Activated naive CD4-positive, alpha-beta T cell treated with anti-CD3 and anti-CD28 coated beads for 36 hours (primary cell): ENCODE data around the gene MTG1. TPM values are rescaled to one million over a fixed set of nuclear protein-coding genes. Genes with fewer than 3 reads are reported as not detected.

Experiments used
- CTCF ChIA-PET: fragments of 350-600 bp; sonication (Branson Sonifier 250); formaldehyde crosslinking; loops from one replicate; lab custom pipeline; 2021; ENCODE audit warnings: antibody characterized with exemption; lab: Charles Lee
- DNase-seq: peaks from one replicate; pipeline ENCODE4 v3.0.0-alpha.2; 2020
- H3K27ac Mint-ChIP-seq: one replicate; pipeline ENCODE4 v1.8.0; 2021; ENCODE audit warnings: mild to moderate bottlenecking, mixed read lengths
- H3K27me3 Mint-ChIP-seq: one replicate; pipeline ENCODE4 v1.8.0; 2021; ENCODE audit warnings: low read depth, mixed read lengths
- H3K36me3 Mint-ChIP-seq: one replicate; pipeline ENCODE4 v1.8.0; 2021; ENCODE audit warnings: low read depth, mixed read lengths
- H3K4me1 Mint-ChIP-seq: one replicate; pipeline ENCODE4 v1.8.0; 2021; ENCODE audit warnings: low read depth, mixed read lengths
- H3K4me3 Mint-ChIP-seq: one replicate; pipeline ENCODE4 v1.8.0; 2021; ENCODE audit warnings: mild to moderate bottlenecking, moderate library complexity, mixed read lengths
- H3K9me3 Mint-ChIP-seq: one replicate; pipeline ENCODE4 v1.8.0; 2021; ENCODE audit warnings: mixed read lengths
- intact Hi-C: fragments of 100-400 bp; cut with micrococcal nuclease; formaldehyde crosslinking; loops from one replicate; pipeline ENCODE4 v1.15.1; 2023
- total RNA-seq, 2 experiments: library from RNA; stranded (reverse); gene quantifications; one replicate each; pipeline ENCODE4 v1.2.3, GENCODE V29; 2021

The MTG1 gene
- total RNA-seq, 2 experiments from 2014 or later, result 31.6 to 32.9 TPM

DNA sequence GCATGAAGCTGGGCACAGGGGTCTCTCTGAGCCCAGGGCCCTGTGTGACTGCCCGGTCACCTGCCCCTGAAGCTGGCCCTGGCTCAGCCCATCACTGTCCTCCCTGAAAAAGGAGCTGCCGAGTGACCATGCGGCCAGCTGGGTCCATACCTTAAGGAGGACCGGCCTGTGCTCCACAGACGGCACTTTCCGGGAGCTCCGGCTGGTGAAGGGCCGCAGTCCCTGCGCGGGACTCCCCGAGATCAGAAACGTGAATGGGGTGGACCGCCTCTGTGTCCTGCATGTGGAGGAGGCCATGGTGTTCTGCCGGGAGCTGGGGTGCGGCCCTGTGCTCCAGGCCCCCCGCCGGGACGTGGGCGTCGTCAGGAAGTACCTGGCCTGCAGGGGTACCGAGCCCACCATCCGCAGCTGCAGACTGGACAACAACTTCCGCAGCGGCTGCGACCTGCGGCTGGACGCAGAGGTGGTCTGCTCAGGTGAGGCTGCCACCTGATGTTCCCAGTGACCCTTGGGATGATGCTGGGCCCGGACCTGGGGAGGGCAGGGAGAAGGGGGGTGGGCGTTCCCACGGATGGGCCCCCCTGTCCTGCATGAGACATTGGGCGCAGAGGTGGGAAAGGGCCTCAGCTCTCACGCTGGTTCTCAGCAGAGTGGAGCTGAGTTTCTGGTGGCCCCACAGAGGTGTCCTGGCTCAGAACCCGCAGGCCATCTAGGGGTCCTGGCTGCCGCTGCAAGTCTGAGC is 63.3 kb downstream of the MTG1 start:
- intact Hi-C loops, result no loop called here
- CTCF ChIA-PET, result interaction anchor here (1.7 kb wide), 1 partner anchor 19 kb away, joined by 3 read pairs; no protein-coding TSS in a partner anchor
- Mint-ChIP-seq H3K27ac (no peak overlapping the region), H3K4me1 (no peaks in the 10 kb centered on the region), H3K4me3 (no peak overlapping the region), H3K9me3 (no peaks in the 10 kb centered on the region), H3K27me3 (no peaks in the 10 kb centered on the region), H3K36me3 (no peaks in the 10 kb centered on the region)
- no peak for DNase-seq

GRCh38 chr10:133458021-133458709 is 64.2 kb downstream of the MTG1 start:
- no peaks in the 10 kb centered on the region for H3K9me3 Mint-ChIP-seq
- H3K4me3 Mint-ChIP-seq, result no peak overlapping the region
- no peak for DNase-seq
- no peaks in the 10 kb centered on the region for H3K27me3 Mint-ChIP-seq
- no peaks in the 10 kb centered on the region for H3K36me3 Mint-ChIP-seq
- CTCF ChIA-PET, result interaction anchor here (1.7 kb wide), 1 partner anchor 20 kb away, joined by 3 read pairs; no protein-coding TSS in a partner anchor
- H3K4me1 Mint-ChIP-seq, result no peaks in the 10 kb centered on the region
- intact Hi-C loops, result no loop called here
- no peak overlapping the region for H3K27ac Mint-ChIP-seq

DNA sequence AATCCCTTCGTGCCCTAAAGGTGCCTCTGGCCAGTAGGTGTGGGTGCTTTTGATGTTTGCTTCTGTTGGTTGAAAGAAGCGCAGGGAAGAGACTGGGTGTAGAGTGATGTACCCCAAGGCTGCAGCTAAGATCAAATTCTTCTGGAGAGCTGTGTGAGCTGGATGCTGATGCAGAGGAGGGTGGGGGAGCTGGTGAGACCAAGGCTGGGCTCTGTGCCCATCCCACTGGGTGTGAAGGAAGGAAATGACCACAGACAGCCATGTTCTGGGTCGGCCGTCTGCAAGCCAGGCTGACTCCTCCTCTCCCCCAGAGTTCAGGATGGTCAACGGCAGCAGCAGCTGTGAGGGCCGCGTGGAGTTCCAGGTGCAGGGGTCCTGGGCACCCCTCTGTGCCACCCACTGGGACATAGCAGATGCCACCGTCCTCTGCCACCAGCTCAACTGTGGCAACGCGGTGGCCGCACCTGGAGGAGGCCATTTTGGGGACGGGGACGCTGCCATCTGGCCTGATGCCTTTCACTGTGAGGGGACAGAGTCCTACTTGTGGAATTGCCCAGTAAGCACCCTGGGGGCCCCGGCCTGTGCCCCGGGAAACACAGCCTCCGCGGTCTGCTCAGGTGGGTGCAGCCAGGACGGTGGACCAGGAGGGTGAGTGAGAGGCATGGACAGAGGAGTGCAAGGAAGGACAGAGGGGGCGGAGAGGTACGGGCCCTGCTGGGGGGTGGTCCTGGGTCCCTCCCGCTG is 64.9 kb downstream of the MTG1 start:
- no peaks in the 10 kb centered on the region for H3K4me1 Mint-ChIP-seq
- H3K9me3 Mint-ChIP-seq, result no peaks in the 10 kb centered on the region
- no peaks in the 10 kb centered on the region for H3K27me3 Mint-ChIP-seq
- no peak overlapping the region for H3K27ac Mint-ChIP-seq
- no peak for DNase-seq
- H3K36me3 Mint-ChIP-seq, result no peaks in the 10 kb centered on the region
- CTCF ChIA-PET, result no interaction called here
- intact Hi-C loops, result no loop called here
- H3K4me3 Mint-ChIP-seq, result no peak overlapping the region

- Mint-ChIP-seq H3K4me3 (no peak overlapping the region), H3K9me3 (no peaks in the 10 kb centered on the region), H3K36me3 (no peaks in the 10 kb centered on the region), H3K27me3 (no peaks in the 10 kb centered on the region), H3K4me1 (no peaks in the 10 kb centered on the region), H3K27ac (no peak overlapping the region)
- no peak for DNase-seq
- CTCF ChIA-PET, result no interaction called here
- intact Hi-C loops, result no loop called here
These were observed 65.7 kb downstream of the MTG1 start for GRCh38 chr10:133459454-133460207.

DNA sequence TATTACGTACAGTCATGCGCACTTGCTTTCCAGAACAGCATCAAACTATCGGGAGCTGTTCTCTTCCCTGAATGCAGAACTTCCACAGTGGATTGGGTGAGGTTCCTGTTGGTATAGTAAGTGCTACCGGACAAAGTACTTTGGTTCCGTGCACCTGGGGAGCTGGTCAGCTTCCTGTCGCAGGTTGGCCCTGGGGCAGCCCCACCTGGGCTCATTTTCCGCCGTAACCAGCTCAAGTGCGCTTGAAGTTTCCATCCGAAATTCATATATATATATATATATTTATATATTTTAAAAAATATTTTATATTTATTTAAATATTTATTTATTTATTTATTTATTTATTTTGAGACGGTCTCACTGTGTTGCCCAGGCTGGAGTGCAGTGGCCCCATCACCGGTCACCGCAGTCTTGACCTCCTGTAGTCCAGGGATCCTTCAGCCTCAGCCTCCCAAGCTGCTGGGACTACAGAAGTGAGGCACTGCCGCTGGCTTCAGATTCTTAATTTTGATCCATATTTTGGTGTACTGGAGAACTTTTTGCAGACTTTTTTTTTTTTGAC is 66.3 kb downstream of the MTG1 start:
- H3K9me3 Mint-ChIP-seq, result no peaks in the 10 kb centered on the region
- H3K27ac Mint-ChIP-seq, result no peak overlapping the region
- H3K4me1 Mint-ChIP-seq, result no peaks in the 10 kb centered on the region
- H3K27me3 Mint-ChIP-seq, result no peaks in the 10 kb centered on the region
- H3K4me3 Mint-ChIP-seq, result no peak overlapping the region
- CTCF ChIA-PET, result no interaction called here
- intact Hi-C loops, result no loop called here
- no peaks in the 10 kb centered on the region for H3K36me3 Mint-ChIP-seq
- no peak for DNase-seq

GRCh38 chr10:133461027-133461426 is 67.1 kb downstream of the MTG1 start:
- no peaks in the 10 kb centered on the region for H3K36me3 Mint-ChIP-seq
- CTCF ChIA-PET, result no interaction called here
- DNase-seq, result no peak
- H3K9me3 Mint-ChIP-seq, result no peaks in the 10 kb centered on the region
- no peaks in the 10 kb centered on the region for H3K27me3 Mint-ChIP-seq
- no peak overlapping the region for H3K27ac Mint-ChIP-seq
- intact Hi-C loops, result no loop called here
- H3K4me3 Mint-ChIP-seq, result no peak overlapping the region
- H3K4me1 Mint-ChIP-seq, result no peaks in the 10 kb centered on the region

DNA sequence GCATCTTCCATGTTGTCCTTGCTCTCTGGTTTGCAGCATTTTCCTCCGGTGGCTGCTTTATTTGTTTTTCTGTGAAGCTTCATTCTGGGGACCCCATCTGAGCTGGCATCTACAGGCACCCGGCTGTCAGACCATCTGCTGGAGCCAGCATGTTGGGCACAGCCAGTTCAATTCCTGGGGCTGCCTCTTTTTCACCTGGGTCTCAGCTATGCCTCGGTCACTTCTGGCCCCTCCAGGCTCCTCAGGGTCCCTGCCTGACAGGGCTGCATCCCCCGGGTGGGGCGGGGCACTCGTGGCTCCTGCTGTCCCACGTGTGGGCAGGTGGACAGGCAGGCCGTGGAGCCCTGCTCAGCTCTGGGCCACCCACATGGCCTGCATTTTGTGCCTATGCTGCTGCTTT is 67.9 kb downstream of the MTG1 start:
- no peaks in the 10 kb centered on the region for H3K9me3 Mint-ChIP-seq
- H3K4me1 Mint-ChIP-seq, result no peaks in the 10 kb centered on the region
- no peak for DNase-seq
- no peak overlapping the region for H3K27ac Mint-ChIP-seq
- CTCF ChIA-PET, result no interaction called here
- intact Hi-C loops, result no loop called here
- H3K27me3 Mint-ChIP-seq, result no peaks in the 10 kb centered on the region
- no peaks in the 10 kb centered on the region for H3K36me3 Mint-ChIP-seq
- H3K4me3 Mint-ChIP-seq, result no peak overlapping the region

DNA sequence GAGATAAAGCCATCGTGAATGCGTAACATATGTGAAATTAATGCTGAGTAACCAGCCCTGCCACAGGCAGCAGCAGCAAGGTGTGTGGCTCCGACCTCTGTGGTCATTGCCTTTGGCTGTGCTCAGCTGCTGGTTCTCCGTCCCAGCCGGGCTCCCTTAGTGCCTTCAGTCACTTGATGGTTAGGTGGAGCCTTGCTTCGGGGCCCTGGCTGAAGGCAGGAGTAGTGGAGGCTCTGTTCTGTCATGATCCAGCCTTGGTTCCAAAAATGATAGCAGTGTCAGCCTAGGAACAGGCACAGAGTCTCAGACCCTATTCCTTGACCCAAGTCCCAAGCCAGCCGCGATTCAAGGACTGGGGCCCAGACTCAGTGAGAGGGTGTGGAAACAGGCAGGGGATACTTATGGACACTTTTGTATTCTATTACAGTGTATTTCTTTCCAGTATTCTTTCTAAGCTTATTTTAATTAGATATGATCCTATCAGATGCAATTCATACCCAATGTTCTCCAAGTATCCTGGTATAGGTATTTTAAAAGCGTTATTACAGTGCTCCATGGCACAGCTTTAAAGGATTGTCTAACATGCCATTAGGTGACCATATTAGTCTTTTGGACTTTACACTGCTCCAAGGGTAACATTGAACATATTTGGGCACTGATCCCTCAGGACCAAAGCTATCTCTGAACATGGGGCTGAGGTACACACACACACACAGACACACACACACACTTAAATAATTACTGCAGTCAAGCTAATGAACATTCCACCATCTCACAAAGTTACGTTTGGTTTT is 68.8 kb downstream of the MTG1 start:
- no peaks in the 10 kb centered on the region for H3K27me3 Mint-ChIP-seq
- H3K27ac Mint-ChIP-seq, result no peak overlapping the region
- intact Hi-C loops, result no loop called here
- CTCF ChIA-PET, result no interaction called here
- no peak overlapping the region for H3K4me3 Mint-ChIP-seq
- H3K9me3 Mint-ChIP-seq, result no peaks in the 10 kb centered on the region
- H3K36me3 Mint-ChIP-seq, result peaks cover 2% of the 10 kb centered on the region
- no peaks in the 10 kb centered on the region for H3K4me1 Mint-ChIP-seq
- no peak for DNase-seq

- peaks cover 6% of the 10 kb centered on the region for H3K9me3 Mint-ChIP-seq
- H3K27me3 Mint-ChIP-seq, result no peaks in the 10 kb centered on the region
- peaks cover 14% of the 10 kb centered on the region for H3K36me3 Mint-ChIP-seq
- H3K27ac Mint-ChIP-seq, result no peak overlapping the region
- no peaks in the 10 kb centered on the region for H3K4me1 Mint-ChIP-seq
- no peak for DNase-seq
- CTCF ChIA-PET, result interaction anchor here (0.6 kb wide), 1 partner anchor 54 kb away, joined by 3 read pairs; no protein-coding TSS in a partner anchor
- no peak overlapping the region for H3K4me3 Mint-ChIP-seq
- intact Hi-C loops, result no loop called here
These were observed 70.7 kb downstream of the MTG1 start for GRCh38 chr10:133464582-133465031.

DNA sequence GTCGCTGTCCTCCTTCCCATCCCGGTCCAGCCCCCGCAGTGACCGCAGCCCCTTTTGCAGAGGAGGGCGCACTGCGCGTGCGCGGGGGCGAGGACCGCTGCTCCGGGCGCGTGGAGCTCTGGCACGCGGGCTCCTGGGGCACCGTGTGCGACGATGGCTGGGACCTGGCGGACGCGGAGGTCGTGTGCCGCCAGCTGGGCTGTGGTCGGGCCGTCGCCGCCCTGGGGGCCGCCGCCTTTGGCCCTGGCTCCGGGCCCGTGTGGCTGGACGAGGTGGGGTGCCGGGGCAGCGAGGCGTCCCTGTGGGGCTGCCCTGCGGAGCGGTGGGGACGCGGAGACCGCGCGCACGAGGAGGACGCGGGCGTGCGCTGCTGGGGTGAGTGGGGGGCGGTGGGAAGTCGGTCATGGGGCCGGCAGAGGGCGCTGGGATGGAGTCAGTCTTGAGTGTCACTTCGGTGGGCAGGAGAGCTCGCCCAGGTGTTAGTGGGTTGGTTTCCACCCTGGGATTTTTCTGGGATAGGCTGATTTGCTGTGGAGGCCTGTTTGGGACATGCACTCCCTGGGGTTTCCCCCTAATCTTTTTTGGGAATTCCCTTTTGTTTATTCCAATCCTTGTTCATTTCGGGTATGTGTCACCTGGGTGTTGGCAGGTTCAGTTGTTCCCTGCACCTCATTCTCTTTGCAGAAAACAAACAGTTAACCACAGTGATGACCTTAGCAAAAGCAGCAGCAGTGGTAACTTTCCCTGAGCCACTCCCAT is 71.4 kb downstream of the MTG1 start:
- no peaks in the 10 kb centered on the region for H3K4me1 Mint-ChIP-seq
- CTCF ChIA-PET, result no interaction called here
- H3K27ac Mint-ChIP-seq, result no peak overlapping the region
- DNase-seq, result no peak
- H3K4me3 Mint-ChIP-seq, result no peak overlapping the region
- no peaks in the 10 kb centered on the region for H3K27me3 Mint-ChIP-seq
- intact Hi-C loops, result no loop called here
- peaks cover 6% of the 10 kb centered on the region for H3K9me3 Mint-ChIP-seq
- H3K36me3 Mint-ChIP-seq, result peaks cover 16% of the 10 kb centered on the region
